ENCODE data around the gene CSRNP3.

CSRNP3 gene

DNA sequence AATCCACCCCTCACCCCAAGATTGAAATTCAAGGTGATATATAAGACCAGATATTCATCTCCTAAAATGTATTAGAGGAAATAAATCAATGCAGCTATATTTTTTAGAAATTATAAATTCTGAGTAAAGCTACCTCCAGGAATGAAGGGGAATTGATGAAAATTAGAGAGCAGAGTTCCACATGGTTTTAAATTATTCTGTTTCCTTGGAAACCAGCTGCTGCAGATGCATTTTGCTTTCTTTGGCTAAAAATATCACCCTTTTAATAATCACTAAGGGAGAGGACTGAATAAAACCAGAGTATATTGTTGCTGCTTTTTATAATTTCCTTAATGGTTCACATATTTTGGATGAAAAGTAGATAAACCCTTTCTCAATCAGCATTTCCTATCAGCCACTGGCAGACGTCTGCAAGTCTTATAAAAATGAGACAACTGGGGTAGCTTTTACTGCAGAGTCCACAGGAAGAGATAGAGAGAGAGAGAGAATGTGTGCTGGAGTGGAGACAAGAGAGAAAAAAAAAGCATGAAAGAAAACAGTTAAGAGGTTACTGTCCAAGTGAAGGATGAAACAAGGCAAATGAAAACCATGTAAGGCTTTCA is 2.0 kb downstream of the CSRNP3 start:
- no peak for DNase-seq (ENCODE audit: low read depth in 2 of 2)

DNA sequence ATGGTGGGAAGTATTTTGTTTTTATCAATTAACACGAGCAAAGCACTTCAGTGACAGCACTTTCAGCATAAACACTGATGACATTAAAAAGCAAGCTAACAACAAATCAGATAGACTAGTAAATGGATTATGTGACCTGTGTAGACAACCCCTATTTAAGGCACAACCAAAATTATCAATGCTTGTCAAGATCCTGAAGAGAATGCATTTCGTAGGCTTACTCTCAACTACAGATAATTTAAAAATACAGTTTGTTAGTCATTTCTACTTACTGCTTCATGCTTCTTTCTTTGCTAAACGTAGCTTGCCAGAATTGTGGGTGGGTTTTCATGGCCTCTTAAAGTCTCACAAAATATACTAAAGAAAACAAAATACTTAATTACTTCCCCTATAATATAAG is 3.4 kb downstream of the CSRNP3 start:
- DNase-seq (ENCODE audit: low read depth in 2 of 2): no peak

DNA sequence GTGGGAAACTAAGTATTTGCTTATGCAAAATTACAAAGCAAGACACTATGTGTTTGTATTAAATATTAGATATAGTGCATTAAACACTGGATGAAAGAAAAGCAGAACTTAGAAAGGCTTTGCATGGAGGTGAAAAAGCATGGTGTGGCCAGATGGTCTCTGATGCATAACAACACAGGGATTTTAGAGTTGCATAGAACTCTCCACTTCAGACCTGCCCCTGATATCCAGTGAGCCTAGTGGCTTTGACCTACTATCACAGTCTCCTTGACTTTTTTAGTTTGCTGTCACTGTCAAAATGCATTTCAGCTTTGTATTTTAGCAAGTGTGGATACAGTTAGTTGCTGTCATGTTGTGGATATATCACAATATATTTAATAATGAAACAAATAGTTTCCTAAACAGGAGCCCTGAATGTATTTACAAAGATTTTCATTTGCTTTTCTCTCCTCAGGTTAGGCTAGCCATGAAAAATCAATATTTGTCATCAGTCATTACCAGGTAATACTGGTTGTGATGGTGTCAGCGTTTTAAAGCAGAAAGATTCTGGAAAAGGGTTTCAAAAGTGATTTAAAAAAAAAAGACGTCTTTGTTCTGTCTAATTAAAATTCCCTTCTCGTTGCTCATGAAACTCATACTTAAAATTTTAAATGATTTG is 5.2 kb downstream of the CSRNP3 start:
- DNase-seq (ENCODE audit: low read depth in 2 of 2): no peak

DNA sequence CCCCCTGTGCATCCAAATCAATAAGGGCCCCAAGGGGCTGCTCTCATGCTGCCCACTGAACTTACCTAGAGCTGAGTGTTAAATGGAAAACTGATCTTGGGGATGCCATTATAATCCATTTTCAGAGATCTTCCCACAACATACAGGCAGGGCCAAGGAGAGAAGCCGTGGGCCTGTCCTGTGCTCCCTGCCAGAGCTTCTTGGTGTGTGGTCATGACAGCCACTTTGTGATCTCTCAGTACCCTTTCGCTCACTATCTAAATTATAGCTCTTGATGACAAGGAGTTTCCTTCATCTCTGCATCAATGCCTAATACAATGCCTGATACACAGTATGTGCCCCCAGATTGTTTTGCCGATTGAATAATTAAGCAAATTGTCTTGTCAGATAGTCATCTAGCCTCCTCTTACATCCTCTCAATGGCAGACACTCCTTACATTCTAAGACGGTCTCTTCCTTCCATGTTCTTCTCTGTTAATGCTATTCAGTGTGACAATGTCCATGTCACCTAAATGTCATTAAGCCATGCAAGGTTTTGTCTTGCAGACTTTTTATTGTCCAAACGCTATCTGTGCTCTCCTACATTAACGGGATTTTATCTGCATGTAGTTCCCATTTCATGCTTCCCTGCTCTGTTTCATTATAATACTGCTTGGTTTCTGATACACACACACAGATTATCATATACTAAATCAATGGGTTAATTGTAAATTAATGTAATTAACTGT is 5.9 kb downstream of the CSRNP3 start:
- no peak for DNase-seq (ENCODE audit: low read depth in 2 of 2)

DNA sequence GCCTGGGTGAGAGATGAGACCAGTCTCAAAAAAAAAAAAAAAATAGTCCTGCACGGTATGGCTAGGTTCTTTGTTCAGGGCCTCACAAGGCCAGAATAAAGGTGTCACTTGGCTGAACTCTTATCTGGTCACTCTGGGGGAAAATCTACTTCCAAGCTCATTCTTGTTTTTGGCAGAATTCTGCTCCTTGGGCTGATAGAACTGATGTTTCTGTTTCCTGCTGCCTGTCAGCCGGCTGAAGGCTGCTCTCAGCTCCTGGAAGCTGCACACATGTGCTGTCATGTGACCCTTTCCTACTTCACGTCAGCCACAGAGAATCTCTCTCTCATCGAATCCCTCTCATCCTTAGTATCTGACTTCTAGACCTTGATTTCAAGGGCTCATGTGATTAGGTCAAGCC is 10.4 kb downstream of the CSRNP3 start:
- no peak for DNase-seq (ENCODE audit: low read depth in 2 of 2)

DNA sequence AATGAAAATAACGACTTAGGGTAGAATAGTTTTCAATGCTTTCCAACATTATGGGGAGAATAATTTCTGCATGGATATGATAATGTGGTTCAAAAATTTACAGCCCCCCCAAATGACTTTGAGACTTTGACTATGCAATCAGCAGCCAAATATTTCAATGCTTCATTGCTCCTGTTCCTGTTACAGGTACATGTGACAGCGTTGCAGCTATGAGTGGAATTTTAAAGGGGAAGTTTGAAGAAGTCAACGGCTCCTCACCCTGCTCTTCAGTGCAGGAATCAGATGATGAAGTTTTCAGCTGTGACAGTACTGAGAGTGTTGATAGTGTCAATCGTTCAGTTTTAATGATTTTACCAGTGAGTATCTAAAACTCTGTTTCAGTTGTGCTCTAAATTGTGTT is 25.1 kb downstream of the CSRNP3 start:
- DNase-seq (ENCODE audit: low read depth in 2 of 2): no peak

DNA sequence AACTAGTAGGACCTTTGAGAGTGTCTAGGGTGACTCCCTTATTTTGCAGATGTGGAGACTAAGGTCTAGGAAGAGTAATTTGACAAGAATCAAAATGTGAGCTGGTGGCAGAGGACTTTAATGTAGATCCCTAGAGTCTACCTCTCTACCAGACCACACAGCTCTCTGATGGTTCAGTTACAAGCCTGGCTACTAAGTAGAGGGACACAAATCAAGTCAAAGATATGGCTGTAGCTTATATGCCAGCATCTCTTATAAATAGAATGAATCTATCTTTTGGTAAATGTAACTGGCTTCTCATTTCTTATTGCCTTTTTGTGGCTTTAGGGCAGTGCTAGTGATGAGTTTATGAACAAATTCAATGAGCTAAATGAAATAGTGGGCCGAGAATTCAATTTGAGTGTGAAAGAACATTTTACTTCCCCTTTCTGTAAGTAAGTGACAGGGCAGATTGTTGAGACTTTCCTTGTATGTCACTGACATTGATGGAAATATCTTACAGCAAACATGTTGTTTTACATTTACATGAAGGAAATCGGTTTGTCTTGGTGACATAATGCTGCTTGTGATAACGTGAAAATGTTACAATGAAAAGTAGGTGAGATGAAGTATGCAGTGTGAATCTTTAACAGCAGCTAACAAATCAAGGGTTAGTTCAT is 28.3 kb downstream of the CSRNP3 start:
- no peak for DNase-seq (ENCODE audit: low read depth in 2 of 2)

DNA sequence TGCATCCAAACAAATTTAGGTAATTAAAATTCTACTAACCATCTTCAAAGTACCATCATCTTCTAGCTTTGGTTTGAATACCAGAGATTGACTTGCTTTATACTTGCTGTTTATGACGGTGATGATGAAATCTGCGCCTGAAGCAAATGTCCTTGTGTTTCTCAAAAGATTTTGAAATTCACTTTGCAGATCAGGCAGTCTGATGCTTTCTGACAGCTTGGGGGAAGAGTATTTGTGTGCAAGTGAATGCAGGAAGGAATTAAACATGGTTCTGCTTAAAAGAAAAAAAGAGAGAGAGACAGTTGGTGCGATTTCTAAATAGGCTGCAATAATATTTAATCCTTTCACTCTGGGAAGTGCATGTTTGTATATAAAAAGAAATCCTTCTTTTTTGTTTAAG is 29.6 kb downstream of the CSRNP3 start:
- no peak for DNase-seq (ENCODE audit: low read depth in 2 of 2)

DNA sequence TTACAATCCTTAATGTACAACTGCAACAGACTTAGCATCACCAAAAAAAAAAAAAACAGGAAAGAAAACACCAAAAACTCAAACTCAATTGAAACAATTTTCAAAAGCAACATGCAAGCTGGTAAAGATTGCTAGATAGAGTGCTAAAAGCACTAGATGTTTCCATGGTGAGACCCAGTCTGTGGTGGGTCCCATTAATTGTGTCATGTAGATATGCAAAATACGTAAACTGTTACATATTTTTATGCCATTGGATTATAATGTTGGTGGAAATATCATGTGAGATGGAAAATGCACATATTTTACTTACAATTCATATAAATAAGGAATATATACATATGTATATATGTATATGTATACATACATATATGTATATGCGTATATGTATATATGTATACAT is 30.5 kb downstream of the CSRNP3 start:
- no peak for DNase-seq (ENCODE audit: low read depth in 2 of 2)

DNA sequence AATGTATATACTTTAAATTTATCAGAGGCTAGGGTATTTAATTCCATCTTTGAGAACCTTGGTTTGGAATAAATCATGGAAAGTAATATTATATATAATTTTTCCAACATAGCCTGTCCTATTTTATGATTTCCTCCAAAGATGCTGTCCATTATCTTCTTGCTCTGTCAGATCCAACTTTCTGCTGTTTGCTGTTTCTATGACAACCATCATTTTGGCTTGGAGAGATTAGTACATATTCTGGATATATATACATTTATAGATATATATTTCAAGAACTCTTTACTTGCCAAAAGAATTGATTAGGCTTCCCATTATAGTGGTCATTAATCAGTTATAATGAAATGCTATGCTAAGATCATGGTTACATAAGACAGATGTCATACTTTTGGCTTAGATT is 31.3 kb downstream of the CSRNP3 start:
- DNase-seq (ENCODE audit: low read depth in 2 of 2): no peak

DNA sequence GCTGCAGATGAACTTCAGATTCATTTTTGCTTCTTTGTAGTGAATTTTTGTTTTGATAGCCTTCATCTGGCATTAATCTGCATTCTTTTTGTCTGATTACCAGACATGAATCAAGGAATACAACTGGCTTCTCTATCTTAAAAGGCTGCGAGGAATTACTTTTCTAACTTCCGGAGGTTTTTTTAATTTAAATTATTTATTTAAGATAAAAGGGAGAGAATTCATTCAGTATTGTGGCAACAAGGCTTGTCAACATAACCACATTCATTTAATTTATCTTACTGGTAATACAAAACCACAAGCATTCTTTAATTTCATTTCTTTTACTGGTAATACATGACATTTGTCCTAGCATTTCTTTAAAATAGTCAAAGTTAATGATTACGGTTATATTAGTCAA is 36.0 kb downstream of the CSRNP3 start:
- no peak for DNase-seq (ENCODE audit: low read depth in 2 of 2)

DNA sequence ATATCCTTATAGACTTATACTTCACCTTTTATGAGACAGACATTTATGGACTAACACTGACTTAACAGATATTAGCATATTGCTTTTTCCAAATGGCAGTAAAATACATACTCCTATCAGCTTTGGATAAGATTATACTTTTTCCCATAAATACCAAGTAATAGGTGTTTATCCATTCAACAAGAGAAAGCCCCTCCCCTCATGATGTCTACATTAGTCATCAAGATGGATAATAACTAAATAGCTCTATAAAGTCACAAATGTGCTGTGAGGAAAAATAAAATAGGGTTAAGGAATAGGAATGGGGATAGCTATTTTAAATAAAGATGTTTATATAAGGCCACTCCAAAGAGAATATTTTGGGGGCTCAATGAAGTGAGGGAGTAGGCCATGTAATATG is 39.4 kb downstream of the CSRNP3 start:
- DNase-seq (ENCODE audit: low read depth in 2 of 2): no peak

DNA sequence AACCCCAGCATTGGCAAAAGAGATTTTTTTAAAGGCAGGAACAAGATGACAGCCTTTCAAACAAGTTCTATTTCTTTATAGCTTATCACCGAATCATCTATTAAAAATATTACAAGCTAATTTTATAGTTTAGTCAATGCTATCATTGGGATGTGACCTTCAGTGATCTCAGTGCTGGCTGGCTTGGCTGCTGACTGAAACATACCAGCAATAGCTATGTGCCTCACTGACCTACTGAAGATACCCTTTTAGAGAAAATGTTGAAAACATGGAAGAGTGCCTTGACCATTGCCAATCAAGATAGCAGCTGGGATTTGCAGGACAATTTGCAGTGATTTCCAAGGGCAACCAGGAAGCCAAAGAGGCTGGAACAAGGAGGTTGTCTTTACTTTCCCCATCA is 44.0 kb downstream of the CSRNP3 start:
- no peak for DNase-seq (ENCODE audit: low read depth in 2 of 2)

DNA sequence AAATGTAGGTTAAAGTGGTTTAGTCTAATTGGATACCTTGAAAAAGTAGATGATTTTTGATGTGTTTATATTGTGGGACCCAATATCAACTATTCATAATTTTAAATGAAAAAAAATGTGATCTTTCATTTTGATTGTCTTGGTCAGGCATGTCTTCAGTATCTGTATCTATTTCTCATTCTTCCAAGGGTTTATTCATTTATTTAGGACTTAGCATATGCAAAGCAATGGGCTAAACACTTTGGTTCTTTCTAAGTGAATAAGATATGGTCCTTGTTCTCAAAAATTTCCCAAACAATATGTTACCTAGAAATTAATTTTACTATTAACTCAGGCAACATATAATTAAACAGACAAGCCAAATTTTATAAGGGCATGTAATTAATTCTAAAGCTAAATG is 49.1 kb downstream of the CSRNP3 start:
- no peak for DNase-seq (ENCODE audit: low read depth in 2 of 2)

DNA sequence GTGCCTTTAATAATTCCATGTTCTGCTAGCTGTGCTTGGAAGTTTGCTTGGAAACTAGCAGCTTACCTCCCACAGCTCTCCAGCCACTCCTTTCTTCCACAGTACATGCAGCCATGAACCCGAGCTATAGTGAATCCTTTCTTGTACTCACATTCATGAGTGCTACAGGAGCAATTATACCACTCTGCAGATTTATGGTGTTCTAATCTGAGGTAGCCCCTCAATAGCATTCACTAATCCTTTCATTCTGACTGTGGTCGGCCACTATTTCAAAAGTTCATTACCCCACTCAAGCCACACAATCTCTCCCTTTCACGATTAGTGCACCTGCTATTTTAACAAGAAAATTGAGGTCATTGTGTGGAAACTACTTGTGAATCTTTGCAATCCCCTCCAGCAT is 53.2 kb downstream of the CSRNP3 start:
- DNase-seq (ENCODE audit: low read depth in 2 of 2): no peak

DNA sequence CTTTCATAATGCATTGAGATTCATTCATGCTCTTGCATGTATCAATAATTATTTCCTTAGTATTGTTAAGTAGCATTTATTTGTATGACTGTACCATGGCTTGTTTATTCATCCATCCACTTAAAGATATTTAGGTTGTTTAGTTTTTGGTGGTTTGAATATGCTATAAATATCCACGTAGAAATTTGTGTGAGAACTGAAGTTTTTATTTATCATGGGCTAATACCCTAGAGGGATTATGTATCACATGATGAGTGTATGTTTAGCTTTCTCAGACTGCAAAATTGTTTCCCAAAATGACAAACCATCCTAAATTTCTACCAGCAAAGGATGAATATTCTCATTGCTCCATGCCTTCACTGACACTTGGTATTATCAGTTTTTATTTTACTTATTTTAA is 55.2 kb downstream of the CSRNP3 start:
- no peak for DNase-seq (ENCODE audit: low read depth in 2 of 2)

DNA sequence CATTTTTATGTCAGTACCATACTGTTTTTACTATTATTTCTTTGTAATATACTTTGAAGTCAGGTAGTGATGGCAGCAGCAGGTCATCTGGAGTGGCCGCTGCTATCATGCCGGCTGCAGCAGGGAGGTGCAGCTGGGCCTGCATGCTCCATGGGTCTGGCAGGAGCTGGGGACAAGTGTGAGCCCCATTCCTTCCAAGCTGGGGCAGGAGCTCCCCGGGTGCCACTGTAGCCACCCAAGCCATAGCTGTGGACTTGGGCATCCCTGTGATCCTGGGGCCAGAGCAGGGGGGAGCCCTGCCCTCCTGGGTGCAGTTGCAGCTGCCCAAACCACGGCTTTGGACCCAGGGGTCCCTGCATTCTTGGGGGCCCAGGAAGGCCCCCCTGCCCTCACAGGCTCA is 59.2 kb downstream of the CSRNP3 start:
- no peak for DNase-seq (ENCODE audit: low read depth in 2 of 2)

DNA sequence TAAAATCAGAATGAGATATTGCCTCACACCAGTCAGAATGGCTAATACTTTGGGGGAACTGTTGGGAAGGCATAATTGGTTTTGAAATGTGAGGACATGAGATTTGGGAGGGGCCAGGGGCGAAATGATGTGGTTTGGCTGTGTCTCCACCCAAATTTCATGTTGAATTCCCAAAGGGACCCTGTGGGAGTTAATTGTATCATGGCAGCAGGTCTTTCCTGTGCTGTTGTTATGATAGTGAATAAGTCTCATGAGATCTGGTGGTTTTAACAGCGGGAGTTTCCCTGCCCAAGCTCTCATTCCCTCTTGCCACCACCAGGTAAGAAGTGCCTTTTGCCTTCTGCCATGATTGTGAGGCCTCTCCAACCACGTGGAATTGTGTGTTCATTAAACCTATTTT is 59.6 kb downstream of the CSRNP3 start:
- DNase-seq (ENCODE audit: low read depth in 2 of 2): no peak

DNA sequence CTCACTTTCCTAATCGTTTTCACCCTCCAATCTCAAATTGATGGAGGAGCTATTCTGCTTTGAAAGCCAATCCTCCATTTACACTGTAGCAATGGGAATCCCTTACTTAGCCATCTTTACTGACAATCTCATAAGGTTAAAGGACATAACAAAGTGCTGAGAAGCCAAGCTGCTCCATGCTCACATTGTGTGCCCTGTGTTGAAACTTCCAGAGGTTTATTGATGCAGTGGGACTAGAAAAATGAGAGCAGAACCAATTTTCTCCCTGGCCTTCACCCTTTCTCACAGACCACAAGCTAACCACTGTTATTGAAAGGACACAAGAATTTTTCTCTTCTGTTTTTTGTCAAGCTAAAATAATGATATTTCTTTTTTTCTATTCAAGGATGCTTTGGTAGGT is 63.8 kb downstream of the CSRNP3 start:
- no peak for DNase-seq (ENCODE audit: low read depth in 2 of 2)

DNA sequence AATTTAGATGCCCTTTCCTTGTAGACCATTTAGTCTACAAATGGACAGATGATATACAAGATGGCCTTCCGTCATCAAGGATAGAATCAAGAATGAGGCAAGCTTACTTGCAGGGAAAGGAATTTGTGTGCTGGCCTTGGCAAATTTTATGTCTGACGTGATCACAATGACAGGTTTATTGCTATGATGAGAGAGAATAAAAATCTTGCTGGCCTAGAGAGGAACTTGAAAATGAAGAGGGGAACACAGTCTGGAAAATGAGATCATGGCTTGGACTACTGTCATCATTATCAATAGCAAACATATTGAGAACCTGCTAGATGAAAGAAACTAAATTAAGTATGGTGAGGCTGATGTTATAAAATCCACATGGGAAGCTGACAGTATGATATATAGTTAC is 66.0 kb downstream of the CSRNP3 start:
- no peak for DNase-seq (ENCODE audit: low read depth in 2 of 2)

DNA sequence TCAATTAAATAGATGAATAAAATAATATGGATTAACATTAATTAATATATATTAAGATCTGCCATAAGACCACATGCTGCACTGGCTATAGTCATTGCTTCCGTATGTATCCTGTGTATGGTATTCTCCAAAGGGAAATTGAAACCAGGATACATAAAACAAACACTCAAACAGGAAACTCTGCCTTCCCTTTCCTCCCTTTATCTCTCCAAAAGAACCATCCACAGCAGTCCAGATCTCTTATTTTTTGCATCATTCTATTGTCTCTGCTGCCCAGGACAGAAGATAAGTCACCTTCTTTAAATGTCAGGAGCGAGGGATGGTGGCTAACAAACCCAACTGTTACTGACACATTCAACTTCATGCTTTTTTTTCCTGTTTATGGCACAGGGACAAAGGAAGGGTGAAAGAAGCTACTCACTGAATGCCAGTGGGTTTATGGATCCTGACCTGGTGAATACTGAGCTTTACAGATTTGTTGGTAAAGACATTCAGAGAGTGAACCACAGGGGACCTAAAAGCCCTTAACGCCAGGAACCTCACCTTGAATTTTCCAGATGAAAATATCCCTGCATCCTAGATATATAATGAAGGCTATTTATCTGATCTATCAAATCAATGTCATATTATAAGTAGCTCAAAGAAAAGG is 67.5 kb downstream of the CSRNP3 start:
- no peak for DNase-seq (ENCODE audit: low read depth in 2 of 2)

DNA sequence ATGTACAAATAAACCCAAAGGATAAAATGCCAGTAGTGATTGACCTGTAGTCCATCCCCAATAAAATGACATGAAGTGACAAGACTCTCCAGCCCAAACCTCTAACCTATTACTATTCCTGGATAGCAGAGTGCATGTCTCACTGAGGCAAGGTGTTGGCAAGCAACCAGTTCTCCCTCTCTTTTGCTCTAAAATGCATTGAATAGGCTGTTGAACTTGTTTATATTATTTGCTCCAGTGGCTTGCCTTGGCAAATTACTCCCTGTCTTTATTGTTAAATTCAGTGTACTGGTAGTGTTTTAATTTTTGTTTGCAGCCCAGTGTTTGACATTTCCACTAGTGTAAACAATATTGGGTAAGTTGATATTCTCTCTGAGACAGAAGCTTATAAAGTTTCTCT is 70.5 kb downstream of the CSRNP3 start:
- DNase-seq (ENCODE audit: low read depth in 2 of 2): no peak

Measured in stimulated activated CD4-positive, alpha-beta T cell treated with anti-CD3 and anti-CD28 coated beads, Interleukin-1b, Interleukin-23, amount 100 ng/mL, for 1 hour (primary cell).